SK-N-SH (cell line): ENCODE measurements around the gene OSBPL6.

ENCODE experiments used
- ELF1 ChIP-seq: IDR thresholded peaks from 2 replicates; pipeline ENCODE4 v1.4.0; 2012
- EP300 ChIP-seq, 2 experiments: IDR thresholded peaks; 2 replicates each; pipeline versions ENCODE4 v1.4.0 to v1.6.1; 2012; ENCODE audit warnings: borderline replicate concordance in 1 of 2, low read depth in 1 of 2, low read length in 1 of 2
- EZH2phosphoT487 ChIP-seq: fragments of 200-600 bp; sonication (generic); IDR thresholded peaks from 2 replicates; pipeline ENCODE4 v1.6.1; 2017; ENCODE audit warnings: low read depth, mixed run types, mild to moderate bottlenecking, antibody characterized with exemption, moderate library complexity, borderline replicate concordance
- FOXJ3 ChIP-seq: sonication (generic); formaldehyde crosslinking; IDR thresholded peaks from 2 replicates; pipeline ENCODE4 v1.5.1; 2020; ENCODE audit warnings: mild to moderate bottlenecking, missing genetic modification reagents
- MXI1 ChIP-seq: IDR thresholded peaks from 2 replicates; pipeline ENCODE4 v1.6.1; 2012; ENCODE audit warnings: mild to moderate bottlenecking, low read depth, low read length, improper control_type of control experiment
- PBX3 ChIP-seq: IDR thresholded peaks from 2 replicates; pipeline ENCODE4; 2012
- POLR2AphosphoS5 ChIP-seq: IDR thresholded peaks from 2 replicates; pipeline ENCODE4 v1.6.1; 2012; ENCODE audit warnings: low read depth, low read length
- YY1 ChIP-seq: IDR thresholded peaks from 2 replicates; pipeline ENCODE4 v1.4.0; 2012; ENCODE audit warnings: low read depth, mild to moderate bottlenecking
- ZBTB33 ChIP-seq: IDR thresholded peaks from 2 replicates; pipeline ENCODE4 v1.4.0; 2012; ENCODE audit warnings: low read depth, borderline replicate concordance
- TF ChIP-seq, protein P1 (sequence below): fragments of 200-600 bp; sonication (generic); IDR thresholded peaks from 2 replicates; pipeline ENCODE4 v1.6.1; 2017; ENCODE audit warnings: antibody characterized with exemption, mild to moderate bottlenecking, moderate library complexity
- TF ChIP-seq, protein P2 (sequence below): fragments of 150-350 bp; IDR thresholded peaks from 2 replicates; pipeline ENCODE4 v1.6.1; 2017; ENCODE audit warnings: antibody characterized with exemption, low read length, low read depth, borderline replicate concordance

GRCh38 chr2:178420463-178420999 lies 226.2 kb downstream of the OSBPL6 start:
- TF ChIP-seq ELF1 = no peak
- TF ChIP-seq MXI1 = no peak
- TF ChIP-seq EP300 (IDR thresholded peaks at IDR 0.05; ENCODE audit: borderline replicate concordance in 1 of 2, low read depth in 1 of 2, low read length in 1 of 2) = no peak
- no peak for TF ChIP-seq ZBTB33
- TF ChIP-seq, protein P1, sequence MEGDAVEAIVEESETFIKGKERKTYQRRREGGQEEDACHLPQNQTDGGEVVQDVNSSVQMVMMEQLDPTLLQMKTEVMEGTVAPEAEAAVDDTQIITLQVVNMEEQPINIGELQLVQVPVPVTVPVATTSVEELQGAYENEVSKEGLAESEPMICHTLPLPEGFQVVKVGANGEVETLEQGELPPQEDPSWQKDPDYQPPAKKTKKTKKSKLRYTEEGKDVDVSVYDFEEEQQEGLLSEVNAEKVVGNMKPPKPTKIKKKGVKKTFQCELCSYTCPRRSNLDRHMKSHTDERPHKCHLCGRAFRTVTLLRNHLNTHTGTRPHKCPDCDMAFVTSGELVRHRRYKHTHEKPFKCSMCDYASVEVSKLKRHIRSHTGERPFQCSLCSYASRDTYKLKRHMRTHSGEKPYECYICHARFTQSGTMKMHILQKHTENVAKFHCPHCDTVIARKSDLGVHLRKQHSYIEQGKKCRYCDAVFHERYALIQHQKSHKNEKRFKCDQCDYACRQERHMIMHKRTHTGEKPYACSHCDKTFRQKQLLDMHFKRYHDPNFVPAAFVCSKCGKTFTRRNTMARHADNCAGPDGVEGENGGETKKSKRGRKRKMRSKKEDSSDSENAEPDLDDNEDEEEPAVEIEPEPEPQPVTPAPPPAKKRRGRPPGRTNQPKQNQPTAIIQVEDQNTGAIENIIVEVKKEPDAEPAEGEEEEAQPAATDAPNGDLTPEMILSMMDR = no peak
- no peak for TF ChIP-seq EZH2phosphoT487
- TF ChIP-seq POLR2AphosphoS5 = no peak
- TF ChIP-seq PBX3 = no peak
- no peak for TF ChIP-seq FOXJ3 (CRISPR knock-in tag)
- no peak for TF ChIP-seq YY1
- TF ChIP-seq, protein P2, sequence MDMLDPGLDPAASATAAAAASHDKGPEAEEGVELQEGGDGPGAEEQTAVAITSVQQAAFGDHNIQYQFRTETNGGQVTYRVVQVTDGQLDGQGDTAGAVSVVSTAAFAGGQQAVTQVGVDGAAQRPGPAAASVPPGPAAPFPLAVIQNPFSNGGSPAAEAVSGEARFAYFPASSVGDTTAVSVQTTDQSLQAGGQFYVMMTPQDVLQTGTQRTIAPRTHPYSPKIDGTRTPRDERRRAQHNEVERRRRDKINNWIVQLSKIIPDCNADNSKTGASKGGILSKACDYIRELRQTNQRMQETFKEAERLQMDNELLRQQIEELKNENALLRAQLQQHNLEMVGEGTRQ = no peak
